Fibroblast of lung (primary cell): Measurements from ENCODE around the gene POLQ. TPM values are rescaled to one million over a fixed set of nuclear protein-coding genes. Genes with fewer than 3 reads are reported as not detected.
A peak's percentile ranks its signal among the peaks of the same experiment; 100 is the strongest.

Source experiments
- DNase-seq, 2 donors: peaks; one replicate each; pipeline versions ENCODE4 v3.0.0 to v3.0.0-alpha.2; 2010; ENCODE audit warnings: low read depth in 2 of 2
- H2AFZ ChIP-seq: 2 replicates; pipeline ENCODE4 v1.5.1; 2012; ENCODE audit warnings: low read length, control low read depth, inconsistent platforms
- H3K27ac ChIP-seq: 2 replicates; pipeline ENCODE4 v1.5.1; 2011; ENCODE audit warnings: low read length, control low read depth; ENCODE audit not compliant: insufficient read depth
- H3K27me3 ChIP-seq: 2 replicates; pipeline ENCODE4 v1.5.1; 2011; ENCODE audit warnings: mild to moderate bottlenecking, low read length; ENCODE audit not compliant: control insufficient read depth, insufficient read depth
- H3K36me3 ChIP-seq: 2 replicates; pipeline ENCODE4 v1.5.1; 2011; ENCODE audit warnings: low read length; ENCODE audit not compliant: control insufficient read depth, insufficient read depth
- H3K4me1 ChIP-seq: 2 replicates; pipeline ENCODE4 v1.5.1; 2011; ENCODE audit warnings: low read length; ENCODE audit not compliant: control insufficient read depth, insufficient read depth; ENCODE audit errors: extremely low read depth
- H3K4me2 ChIP-seq: 2 replicates; pipeline ENCODE4 v1.5.1; 2011; ENCODE audit warnings: low read length, control low read depth; ENCODE audit not compliant: insufficient read depth; ENCODE audit errors: extremely low read depth
- H3K4me3 ChIP-seq, 4 experiments: fragments of 200-600 bp in 1 of 4; sonication (generic) in 1 of 4; replicated peaks in 1 of 4; 2 replicates each; pipeline ENCODE4 v1.5.1; 2011 to 2016; ENCODE audit warnings: low read length in 4 of 4, low read depth in 3 of 4, mild to moderate bottlenecking in 3 of 4, control low read depth in 2 of 4, inconsistent platforms in 1 of 4, mixed read lengths in 1 of 4; ENCODE audit not compliant: insufficient read depth in 1 of 4; ENCODE audit errors: control extremely low read depth in 1 of 4
- H3K79me2 ChIP-seq: 2 replicates; pipeline ENCODE4 v1.5.1; 2012; ENCODE audit warnings: mild to moderate bottlenecking, low read length, inconsistent platforms; ENCODE audit not compliant: control insufficient read depth, insufficient read depth
- H3K9ac ChIP-seq: 2 replicates; pipeline ENCODE4 v1.5.1; 2011; ENCODE audit warnings: mild to moderate bottlenecking, low read length, control low read depth; ENCODE audit not compliant: insufficient read depth
- H3K9me3 ChIP-seq: 2 replicates; pipeline ENCODE4 v1.5.1; 2012; ENCODE audit warnings: low read depth, low read length; ENCODE audit not compliant: control insufficient read depth, insufficient read depth
- H4K20me1 ChIP-seq: 2 replicates; pipeline ENCODE4 v1.5.1; 2011; ENCODE audit warnings: low read length; ENCODE audit not compliant: control insufficient read depth, insufficient read depth; ENCODE audit errors: extremely low read depth
- EZH2 ChIP-seq: IDR thresholded peaks from 2 replicates; pipeline ENCODE4 v1.5.1; 2012; ENCODE audit warnings: low read length, control low read depth, mild to moderate bottlenecking; ENCODE audit errors: missing control alignments
- polyA plus RNA-seq, 2 donors: library from polyadenylated mRNA; depleted of rRNA in 1 of 2; stranded (reverse) in 1 of 2; unstranded in 1 of 2; fragments of >200 nt; gene quantifications; 2 replicates each; pipeline ENCODE4 v1.2.1, GENCODE V29; 2011 to 2012; ENCODE audit warnings: missing spikeins in 1 of 2
- total RNA-seq: library from RNA; depleted of rRNA; stranded (reverse); fragments of >200 nt; gene quantifications from 2 replicates; pipeline ENCODE4 v1.2.1, GENCODE V29; 2014
- TF ChIP-seq, protein P1 (sequence below), 2 donors: IDR thresholded peaks in 1 of 2; conservative IDR thresholded peaks in 1 of 2; 1 replicate in 1 of 2; 2 replicates in 1 of 2; pipeline ENCODE4 v1.5.1; 2011 to 2012; ENCODE audit warnings: low read length in 2 of 2, control low read depth in 1 of 2, inconsistent platforms in 1 of 2, low read depth in 1 of 2, mild to moderate bottlenecking in 1 of 2

Gene POLQ
- total and polyA plus RNA-seq, 2 donors (not counting 1 experiment from before 2014, with no cell fraction given) = 1.1 to 4.1 TPM

DNA sequence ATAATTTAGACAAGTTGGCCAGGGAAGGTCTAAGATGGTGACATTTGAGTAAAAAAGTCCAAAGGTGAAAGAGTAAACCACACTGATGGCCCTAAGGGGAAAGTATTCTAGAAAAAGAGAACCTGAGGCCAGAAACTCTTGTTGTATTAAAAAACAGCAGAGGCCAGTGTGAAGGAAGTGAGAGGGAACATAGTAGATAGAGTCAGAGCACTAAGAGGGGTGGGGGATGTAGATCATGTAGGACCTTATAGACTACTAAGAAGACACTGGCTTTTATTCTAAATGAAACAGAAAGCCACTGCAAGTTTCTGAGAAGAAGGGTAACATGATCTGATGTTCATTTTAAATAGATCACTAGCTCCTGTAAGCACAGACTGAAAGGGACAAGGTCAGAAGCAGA is 14.5 kb downstream of the POLQ start:
- no peak for DNase-seq
- Histone ChIP-seq H2AFZ (no peak overlapping the region), H3K4me2 (no peak overlapping the region), H3K27me3 (no peaks in the 10 kb centered on the region), H3K27ac (no peak overlapping the region), H3K9me3 (no peaks in the 10 kb centered on the region), H4K20me1 (no peaks in the 10 kb centered on the region), H3K4me3 (no peak overlapping the region), H3K79me2 (no peaks in the 10 kb centered on the region), H3K36me3 (no peaks in the 10 kb centered on the region), H3K4me1 (no peaks in the 10 kb centered on the region), H3K9ac (no peak overlapping the region)
- TF ChIP-seq, protein P1, sequence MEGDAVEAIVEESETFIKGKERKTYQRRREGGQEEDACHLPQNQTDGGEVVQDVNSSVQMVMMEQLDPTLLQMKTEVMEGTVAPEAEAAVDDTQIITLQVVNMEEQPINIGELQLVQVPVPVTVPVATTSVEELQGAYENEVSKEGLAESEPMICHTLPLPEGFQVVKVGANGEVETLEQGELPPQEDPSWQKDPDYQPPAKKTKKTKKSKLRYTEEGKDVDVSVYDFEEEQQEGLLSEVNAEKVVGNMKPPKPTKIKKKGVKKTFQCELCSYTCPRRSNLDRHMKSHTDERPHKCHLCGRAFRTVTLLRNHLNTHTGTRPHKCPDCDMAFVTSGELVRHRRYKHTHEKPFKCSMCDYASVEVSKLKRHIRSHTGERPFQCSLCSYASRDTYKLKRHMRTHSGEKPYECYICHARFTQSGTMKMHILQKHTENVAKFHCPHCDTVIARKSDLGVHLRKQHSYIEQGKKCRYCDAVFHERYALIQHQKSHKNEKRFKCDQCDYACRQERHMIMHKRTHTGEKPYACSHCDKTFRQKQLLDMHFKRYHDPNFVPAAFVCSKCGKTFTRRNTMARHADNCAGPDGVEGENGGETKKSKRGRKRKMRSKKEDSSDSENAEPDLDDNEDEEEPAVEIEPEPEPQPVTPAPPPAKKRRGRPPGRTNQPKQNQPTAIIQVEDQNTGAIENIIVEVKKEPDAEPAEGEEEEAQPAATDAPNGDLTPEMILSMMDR (conservative IDR thresholded peaks at IDR 0.05 in 1 of 2, IDR thresholded peaks at IDR 0.05 in 1 of 2; ENCODE audit: low read depth in 1 of 2, low read length in 2 of 2) = no peak
- no peak for TF ChIP-seq EZH2

DNA sequence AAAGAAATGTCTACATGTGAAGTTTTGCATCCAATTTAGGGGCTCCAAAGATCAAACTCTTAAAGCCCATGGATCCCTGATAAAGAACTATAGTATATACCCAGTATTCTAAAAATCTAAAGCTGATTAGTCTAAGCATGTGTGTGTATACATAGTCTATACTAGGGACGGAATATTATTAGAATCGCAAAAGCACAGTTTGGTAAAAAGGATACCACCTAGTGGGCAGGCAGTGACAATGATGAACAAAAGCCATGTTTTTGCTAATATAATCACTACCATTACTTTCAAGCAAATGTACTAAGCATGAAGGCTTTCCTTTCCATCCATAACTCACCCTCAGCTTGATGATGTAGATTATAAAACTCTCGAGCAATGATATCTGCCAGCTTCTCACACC is 16.5 kb downstream of the POLQ start:
- TF ChIP-seq, protein P1 (conservative IDR thresholded peaks at IDR 0.05 in 1 of 2, IDR thresholded peaks at IDR 0.05 in 1 of 2; ENCODE audit: low read depth in 1 of 2, low read length in 2 of 2) = peak; percentile 52 to 74
- no peak for TF ChIP-seq EZH2
- H3K27ac ChIP-seq = no peak overlapping the region
- no peaks in the 10 kb centered on the region for H3K9me3 ChIP-seq
- no peaks in the 10 kb centered on the region for H3K79me2 ChIP-seq
- H3K9ac ChIP-seq = no peak overlapping the region
- no peaks in the 10 kb centered on the region for H3K4me1 ChIP-seq
- H3K4me2 ChIP-seq = no peak overlapping the region
- H4K20me1 ChIP-seq = no peaks in the 10 kb centered on the region
- no peak overlapping the region for H3K4me3 ChIP-seq
- H3K36me3 ChIP-seq = no peaks in the 10 kb centered on the region
- DNase-seq = peak; percentile 9 to 51
- peak overlapping the region; percentile 54 for H2AFZ ChIP-seq
- H3K27me3 ChIP-seq = no peaks in the 10 kb centered on the region

DNA sequence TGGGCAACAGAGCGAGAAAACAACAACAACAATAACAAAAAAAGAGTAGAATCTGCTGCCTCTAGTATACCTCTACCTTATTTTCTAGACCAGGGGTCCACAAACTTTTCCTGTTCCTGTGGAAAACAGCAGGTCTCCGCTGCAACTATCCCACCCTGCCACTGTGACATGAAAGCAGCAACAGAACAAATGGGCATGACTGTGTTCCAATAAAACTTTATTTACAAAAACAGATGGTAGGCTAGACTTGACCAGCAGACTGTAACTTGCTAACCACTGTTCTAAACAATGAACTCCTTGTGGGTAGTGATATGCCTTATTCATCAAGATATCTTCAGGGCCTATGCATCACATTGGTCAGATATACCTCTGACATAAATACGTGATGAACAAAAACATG is 25.3 kb downstream of the POLQ start:
- no peak for DNase-seq
- Histone ChIP-seq H3K36me3 (no peaks in the 10 kb centered on the region), H3K9me3 (no peaks in the 10 kb centered on the region), H3K27ac (no peak overlapping the region), H3K4me3 (no peak overlapping the region), H4K20me1 (no peaks in the 10 kb centered on the region), H3K9ac (no peak overlapping the region), H3K4me1 (no peaks in the 10 kb centered on the region), H3K4me2 (no peak overlapping the region), H3K27me3 (no peaks in the 10 kb centered on the region), H2AFZ (no peak overlapping the region), H3K79me2 (no peaks in the 10 kb centered on the region)
- no peak for TF ChIP-seq EZH2
- TF ChIP-seq, protein P1 (conservative IDR thresholded peaks at IDR 0.05 in 1 of 2, IDR thresholded peaks at IDR 0.05 in 1 of 2; ENCODE audit: low read depth in 1 of 2, low read length in 2 of 2) = no peak
